Measurements from ENCODE around the gene KSR1. TPM values are rescaled to one million over a fixed set of nuclear protein-coding genes. Genes with fewer than 3 reads are reported as not detected.

The KSR1 gene
- total RNA-seq, 1 experiment from 2014 or later, result 21.7 TPM

DNA sequence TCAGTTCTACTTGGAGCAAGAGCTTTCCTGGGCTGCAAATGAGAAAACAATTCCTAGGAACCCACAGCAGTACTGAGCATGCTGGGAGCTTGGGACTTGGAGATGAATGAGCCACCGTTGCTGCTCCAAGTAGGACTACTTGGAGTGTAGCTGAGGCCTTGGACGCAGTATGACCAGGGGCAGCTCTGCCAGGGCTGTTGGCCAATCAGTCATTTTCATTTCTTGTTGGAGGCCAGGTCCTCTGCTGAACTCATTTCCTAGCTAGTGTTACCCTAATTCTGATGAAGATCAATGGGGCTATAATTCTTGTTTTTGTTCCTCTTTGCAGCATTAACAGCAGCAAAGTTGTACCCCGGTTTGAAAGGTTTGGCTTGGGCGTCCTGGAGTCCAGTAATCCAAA lies 166.7 kb downstream of the KSR1 start:
- CTCF ChIA-PET, result no interaction called here
- no peaks in the 10 kb centered on the region for H3K36me3 ChIP-seq (ENCODE audit: control insufficient read depth, insufficient read depth, low read length)
- no peaks in the 10 kb centered on the region for H3K27me3 ChIP-seq (ENCODE audit: control insufficient read depth, insufficient read depth, low read length)
- no peaks in the 10 kb centered on the region for H3K9me3 ChIP-seq (ENCODE audit: control insufficient read depth, insufficient read depth, low read depth, low read length)
- BruUV-seq (replicated peaks), result no TSS peak
- no peak overlapping the region for H3K4me3 ChIP-seq (ENCODE audit: low read depth in 2 of 2, low read length in 2 of 2)
- TF ChIP-seq, protein P1, sequence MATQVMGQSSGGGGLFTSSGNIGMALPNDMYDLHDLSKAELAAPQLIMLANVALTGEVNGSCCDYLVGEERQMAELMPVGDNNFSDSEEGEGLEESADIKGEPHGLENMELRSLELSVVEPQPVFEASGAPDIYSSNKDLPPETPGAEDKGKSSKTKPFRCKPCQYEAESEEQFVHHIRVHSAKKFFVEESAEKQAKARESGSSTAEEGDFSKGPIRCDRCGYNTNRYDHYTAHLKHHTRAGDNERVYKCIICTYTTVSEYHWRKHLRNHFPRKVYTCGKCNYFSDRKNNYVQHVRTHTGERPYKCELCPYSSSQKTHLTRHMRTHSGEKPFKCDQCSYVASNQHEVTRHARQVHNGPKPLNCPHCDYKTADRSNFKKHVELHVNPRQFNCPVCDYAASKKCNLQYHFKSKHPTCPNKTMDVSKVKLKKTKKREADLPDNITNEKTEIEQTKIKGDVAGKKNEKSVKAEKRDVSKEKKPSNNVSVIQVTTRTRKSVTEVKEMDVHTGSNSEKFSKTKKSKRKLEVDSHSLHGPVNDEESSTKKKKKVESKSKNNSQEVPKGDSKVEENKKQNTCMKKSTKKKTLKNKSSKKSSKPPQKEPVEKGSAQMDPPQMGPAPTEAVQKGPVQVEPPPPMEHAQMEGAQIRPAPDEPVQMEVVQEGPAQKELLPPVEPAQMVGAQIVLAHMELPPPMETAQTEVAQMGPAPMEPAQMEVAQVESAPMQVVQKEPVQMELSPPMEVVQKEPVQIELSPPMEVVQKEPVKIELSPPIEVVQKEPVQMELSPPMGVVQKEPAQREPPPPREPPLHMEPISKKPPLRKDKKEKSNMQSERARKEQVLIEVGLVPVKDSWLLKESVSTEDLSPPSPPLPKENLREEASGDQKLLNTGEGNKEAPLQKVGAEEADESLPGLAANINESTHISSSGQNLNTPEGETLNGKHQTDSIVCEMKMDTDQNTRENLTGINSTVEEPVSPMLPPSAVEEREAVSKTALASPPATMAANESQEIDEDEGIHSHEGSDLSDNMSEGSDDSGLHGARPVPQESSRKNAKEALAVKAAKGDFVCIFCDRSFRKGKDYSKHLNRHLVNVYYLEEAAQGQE (IDR thresholded peaks at IDR 0.05; ENCODE audit: insufficient read depth in 1 of 2, low read depth in 2 of 2, low read length in 1 of 2), result no peak
- TF ChIP-seq SIN3A (IDR thresholded peaks at IDR 0.05; ENCODE audit: borderline replicate concordance, insufficient read depth, low read depth, low read length) (no peak), TCF7L2 (IDR thresholded peaks at IDR 0.05; ENCODE audit: low read depth, low read length) (no peak), POLR2AphosphoS5 (IDR thresholded peaks at IDR 0.05; ENCODE audit: low read depth, low read length) (no peak)
- TF ChIP-seq, protein P2, sequence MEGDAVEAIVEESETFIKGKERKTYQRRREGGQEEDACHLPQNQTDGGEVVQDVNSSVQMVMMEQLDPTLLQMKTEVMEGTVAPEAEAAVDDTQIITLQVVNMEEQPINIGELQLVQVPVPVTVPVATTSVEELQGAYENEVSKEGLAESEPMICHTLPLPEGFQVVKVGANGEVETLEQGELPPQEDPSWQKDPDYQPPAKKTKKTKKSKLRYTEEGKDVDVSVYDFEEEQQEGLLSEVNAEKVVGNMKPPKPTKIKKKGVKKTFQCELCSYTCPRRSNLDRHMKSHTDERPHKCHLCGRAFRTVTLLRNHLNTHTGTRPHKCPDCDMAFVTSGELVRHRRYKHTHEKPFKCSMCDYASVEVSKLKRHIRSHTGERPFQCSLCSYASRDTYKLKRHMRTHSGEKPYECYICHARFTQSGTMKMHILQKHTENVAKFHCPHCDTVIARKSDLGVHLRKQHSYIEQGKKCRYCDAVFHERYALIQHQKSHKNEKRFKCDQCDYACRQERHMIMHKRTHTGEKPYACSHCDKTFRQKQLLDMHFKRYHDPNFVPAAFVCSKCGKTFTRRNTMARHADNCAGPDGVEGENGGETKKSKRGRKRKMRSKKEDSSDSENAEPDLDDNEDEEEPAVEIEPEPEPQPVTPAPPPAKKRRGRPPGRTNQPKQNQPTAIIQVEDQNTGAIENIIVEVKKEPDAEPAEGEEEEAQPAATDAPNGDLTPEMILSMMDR (IDR thresholded peaks at IDR 0.05), result no peak
- H3K27ac ChIP-seq (ENCODE audit: low read length), result no peak overlapping the region
- ATAC-seq (no peak), DNase-seq (ENCODE audit: low read depth, low spot score) (no peak)
- no peaks in the 10 kb centered on the region for H3K4me1 ChIP-seq (ENCODE audit: control insufficient read depth, insufficient read depth, low read length)
- in situ Hi-C loops (cut with HindIII; ENCODE audit: low pct_unique_long_range_greater_than_20kb, low sequenced_read_pairs) (no loop called here), intact Hi-C loops (cut with micrococcal nuclease; ENCODE audit: unreplicated experiment) (no loop called here)
- POLR2A ChIA-PET, result no interaction called here

DNA sequence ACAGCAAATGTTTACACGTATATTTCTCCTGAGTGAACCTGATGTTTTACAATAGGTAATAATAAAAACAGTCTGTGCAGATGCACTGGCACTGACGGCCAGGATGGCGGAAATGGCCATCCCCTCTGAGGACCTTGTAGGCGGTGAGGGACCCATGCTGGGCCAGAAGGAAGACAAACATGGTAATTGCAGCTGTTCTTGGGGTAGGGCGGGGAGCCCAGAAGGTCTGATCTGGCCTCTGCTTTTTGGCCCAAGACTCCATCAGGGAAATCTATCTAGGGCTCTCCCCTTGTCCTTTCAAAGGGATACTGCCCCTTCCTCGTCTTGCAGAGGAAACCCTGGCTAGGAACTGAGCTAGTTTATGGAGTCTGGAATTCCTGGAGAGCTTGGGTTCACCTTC lies 167.4 kb downstream of the KSR1 start:
- DNase-seq (ENCODE audit: low read depth, low spot score) (no peak), ATAC-seq (no peak)
- H3K27ac ChIP-seq (ENCODE audit: low read length), result no peak overlapping the region
- TF ChIP-seq, protein P2 (IDR thresholded peaks at IDR 0.05), result no peak
- TF ChIP-seq, protein P1 (IDR thresholded peaks at IDR 0.05; ENCODE audit: insufficient read depth in 1 of 2, low read depth in 2 of 2, low read length in 1 of 2), result no peak
- TF ChIP-seq SIN3A (IDR thresholded peaks at IDR 0.05; ENCODE audit: borderline replicate concordance, insufficient read depth, low read depth, low read length), result no peak
- TF ChIP-seq POLR2AphosphoS5 (IDR thresholded peaks at IDR 0.05; ENCODE audit: low read depth, low read length), result no peak
- no peak for TF ChIP-seq TCF7L2 (IDR thresholded peaks at IDR 0.05; ENCODE audit: low read depth, low read length)
- no peaks in the 10 kb centered on the region for H3K9me3 ChIP-seq (ENCODE audit: control insufficient read depth, insufficient read depth, low read depth, low read length)
- in situ Hi-C loops (cut with HindIII; ENCODE audit: low pct_unique_long_range_greater_than_20kb, low sequenced_read_pairs) (no loop called here), intact Hi-C loops (cut with micrococcal nuclease; ENCODE audit: unreplicated experiment) (no loop called here)
- H3K36me3 ChIP-seq (ENCODE audit: control insufficient read depth, insufficient read depth, low read length), result no peaks in the 10 kb centered on the region
- no peaks in the 10 kb centered on the region for H3K4me1 ChIP-seq (ENCODE audit: control insufficient read depth, insufficient read depth, low read length)
- POLR2A ChIA-PET, result no interaction called here
- BruUV-seq (replicated peaks), result no TSS peak
- no peaks in the 10 kb centered on the region for H3K27me3 ChIP-seq (ENCODE audit: control insufficient read depth, insufficient read depth, low read length)
- CTCF ChIA-PET, result no interaction called here
- H3K4me3 ChIP-seq (ENCODE audit: low read depth in 2 of 2, low read length in 2 of 2), result no peak overlapping the region

All from Panc1 (cell line).